ENCODE results near the gene LNP1. TPM values are rescaled to one million over a fixed set of nuclear protein-coding genes. Genes with fewer than 3 reads are reported as not detected.

Gene LNP1
- total and polyA plus RNA-seq, 2 of the 8 experiments (the other 6 are each of a cell fraction or from before 2014, with no cell fraction given): 6.6 to 8.7 TPM

DNA sequence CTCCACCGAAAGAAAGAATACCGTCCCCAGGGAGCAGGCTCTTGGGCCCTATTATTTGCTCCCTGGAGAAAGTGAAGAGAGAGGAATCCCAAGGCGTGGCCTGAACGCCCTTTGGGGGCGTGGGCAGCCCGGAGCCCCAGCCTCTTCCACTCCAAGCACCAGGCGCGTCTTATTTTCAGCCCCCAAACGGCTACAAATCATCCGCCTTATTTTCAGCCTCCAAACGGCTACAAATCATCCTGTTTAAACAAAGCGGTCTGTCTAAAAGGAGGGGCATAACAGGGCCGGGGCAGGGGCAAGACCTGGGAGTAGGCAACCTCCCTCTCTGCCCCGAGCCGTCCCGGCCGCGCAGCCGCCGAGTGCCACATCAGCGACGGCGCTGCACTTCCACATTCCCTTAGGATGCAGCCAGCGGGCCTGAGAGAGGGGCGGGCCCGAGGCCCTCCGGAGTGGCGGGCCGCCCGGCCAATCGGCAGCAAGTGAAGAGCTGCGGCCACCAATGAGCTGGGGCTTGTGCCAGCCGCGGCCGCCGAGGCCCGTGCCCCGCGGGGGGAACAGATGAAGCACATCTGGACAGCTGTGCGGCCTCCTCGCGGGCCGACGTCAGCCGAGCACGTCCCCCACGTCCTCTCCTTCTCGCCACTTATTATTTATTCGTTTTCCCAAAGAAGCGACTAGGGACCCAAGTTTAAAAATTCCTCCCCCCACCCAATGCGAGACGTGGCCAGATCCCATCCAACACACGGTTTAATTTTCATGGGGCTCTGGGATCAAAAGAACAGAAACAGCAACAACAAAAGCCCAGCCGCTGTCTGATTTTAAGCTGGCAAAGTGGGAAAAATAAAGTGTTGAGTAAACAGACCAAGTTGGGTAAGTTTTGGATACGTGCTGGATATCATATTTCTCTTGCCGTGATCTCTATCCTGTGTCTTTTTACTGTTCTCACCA, 91.0 kb downstream of the LNP1 start, which contains the start of gene TMEM45A (continued):
- TF ChIP-seq TCF12 (IDR thresholded peaks at IDR 0.05; ENCODE audit: low read depth, low read length) (no peak), CHD2 (IDR thresholded peaks at IDR 0.05; ENCODE audit: low read length) (peak; percentile 95), SP2 (IDR thresholded peaks at IDR 0.05; ENCODE audit: low read length) (peak; percentile 91), CHD1 (IDR thresholded peaks at IDR 0.05; ENCODE audit: low read depth, low read length) (no peak), SRF (IDR thresholded peaks at IDR 0.05; ENCODE audit: low read depth, low read length) (no peak), ASH2L (IDR thresholded peaks at IDR 0.05; ENCODE audit: low read length) (peak; percentile 96), BACH1 (IDR thresholded peaks at IDR 0.05; ENCODE audit: low read length) (peak; percentile 44), RFX5 (IDR thresholded peaks at IDR 0.05; ENCODE audit: borderline replicate concordance, low read depth, low read length) (no peak), PHF8 (conservative IDR thresholded peaks at IDR 0.05; ENCODE audit: low read depth, low read length) (peak; percentile 82), YY1 (IDR thresholded peaks at IDR 0.05; ENCODE audit: low read depth, low read length) (peak; percentile 3; the same call in 1 of the 2 replicates), POLR2A (IDR thresholded peaks at IDR 0.05; ENCODE audit: control extremely low read depth in 1 of 2, low read depth in 2 of 2, low read length in 2 of 2) (peak; percentile 88 to 92), KDM4A (IDR thresholded peaks at IDR 0.05; ENCODE audit: low read depth, low read length, severe bottlenecking) (peak; percentile 49), TAF7 (optimal IDR thresholded peaks at IDR 0.05; ENCODE audit: borderline replicate concordance, low read depth, low read length) (peak; percentile 14), RXRA (IDR thresholded peaks at IDR 0.05; ENCODE audit: insufficient read depth, low read depth, low read length) (no peak), SP1 (IDR thresholded peaks at IDR 0.05; ENCODE audit: low read depth, low read length) (peak; percentile 98)
- TF ChIP-seq, protein P1, sequence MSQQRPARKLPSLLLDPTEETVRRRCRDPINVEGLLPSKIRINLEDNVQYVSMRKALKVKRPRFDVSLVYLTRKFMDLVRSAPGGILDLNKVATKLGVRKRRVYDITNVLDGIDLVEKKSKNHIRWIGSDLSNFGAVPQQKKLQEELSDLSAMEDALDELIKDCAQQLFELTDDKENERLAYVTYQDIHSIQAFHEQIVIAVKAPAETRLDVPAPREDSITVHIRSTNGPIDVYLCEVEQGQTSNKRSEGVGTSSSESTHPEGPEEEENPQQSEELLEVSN (IDR thresholded peaks at IDR 0.05): 0 out of 2 replicates have a peak, but pooled peaks have one; percentile 30
